Measurements from ENCODE around the gene ONECUT3.

The ONECUT3 gene

GRCh38 chr19:1736927-1737326 lies 16.4 kb upstream of the ONECUT3 start:
- Histone ChIP-seq H3K4me1 (ENCODE audit: control insufficient read depth in 1 of 2, insufficient read depth in 2 of 2, low read length in 2 of 2) (no peaks in the 10 kb centered on the region), H3K27me3 (ENCODE audit: control insufficient read depth in 1 of 2, insufficient read depth in 2 of 2, low read length in 2 of 2) (peaks cover 13 to 29% of the 10 kb centered on the region in 2 donors)

GRCh38 chr19:1739960-1740629 lies 13.2 kb upstream of the ONECUT3 start:
- H3K27me3 ChIP-seq (ENCODE audit: control insufficient read depth in 1 of 2, insufficient read depth in 2 of 2, low read length in 2 of 2) = peaks cover 7 to 14% of the 10 kb centered on the region in 2 donors

More at GRCh38 chr19:1736927-1737326, 16.4 kb upstream of the ONECUT3 start:
- no peaks in the 10 kb centered on the region for H3K9me3 ChIP-seq (ENCODE audit: control insufficient read depth in 1 of 2, low read length in 2 of 2)
- no peak overlapping the region for H3K9ac ChIP-seq (ENCODE audit: low read depth in 1 of 2, low read length in 2 of 2)
- H3K27ac ChIP-seq (ENCODE audit: low read depth, low read length) = no peak overlapping the region
- no peak overlapping the region for H3K4me3 ChIP-seq (ENCODE audit: low read depth in 1 of 2, low read length in 2 of 2)
- no peaks in the 10 kb centered on the region for H3K36me3 ChIP-seq (ENCODE audit: control insufficient read depth in 1 of 2, insufficient read depth in 2 of 2, low read length in 2 of 2)

GRCh38 chr19:1742989-1743696 lies 10.2 kb upstream of the ONECUT3 start:
- Histone ChIP-seq H3K9me3 (ENCODE audit: control insufficient read depth in 1 of 2, low read length in 2 of 2) (no peaks in the 10 kb centered on the region), H3K27me3 (ENCODE audit: control insufficient read depth in 1 of 2, insufficient read depth in 2 of 2, low read length in 2 of 2) (peaks cover 28 to 30% of the 10 kb centered on the region in 2 donors)

More at GRCh38 chr19:1739960-1740629, 13.2 kb upstream of the ONECUT3 start:
- H3K4me1 ChIP-seq (ENCODE audit: control insufficient read depth in 1 of 2, insufficient read depth in 2 of 2, low read length in 2 of 2) = peaks cover 0 to 5% of the 10 kb centered on the region in 2 donors
- H3K9ac ChIP-seq (ENCODE audit: low read depth in 1 of 2, low read length in 2 of 2) = no peak overlapping the region
- no peak overlapping the region for H3K4me3 ChIP-seq (ENCODE audit: low read depth in 1 of 2, low read length in 2 of 2)
- H3K9me3 ChIP-seq (ENCODE audit: control insufficient read depth in 1 of 2, low read length in 2 of 2) = no peaks in the 10 kb centered on the region
- no peak overlapping the region for H3K27ac ChIP-seq (ENCODE audit: low read depth, low read length)
- H3K36me3 ChIP-seq (ENCODE audit: control insufficient read depth in 1 of 2, insufficient read depth in 2 of 2, low read length in 2 of 2) = no peaks in the 10 kb centered on the region

GRCh38 chr19:1744133-1744665 lies 9.1 kb upstream of the ONECUT3 start:
- no peak overlapping the region for H3K9ac ChIP-seq (ENCODE audit: low read depth in 1 of 2, low read length in 2 of 2)
- H3K9me3 ChIP-seq (ENCODE audit: control insufficient read depth in 1 of 2, low read length in 2 of 2) = no peaks in the 10 kb centered on the region
- peaks cover 9 to 18% of the 10 kb centered on the region in 2 donors for H3K4me1 ChIP-seq (ENCODE audit: control insufficient read depth in 1 of 2, insufficient read depth in 2 of 2, low read length in 2 of 2)
- H3K27me3 ChIP-seq (ENCODE audit: control insufficient read depth in 1 of 2, insufficient read depth in 2 of 2, low read length in 2 of 2) = peaks cover 37 to 39% of the 10 kb centered on the region in 2 donors
- no peak overlapping the region for H3K27ac ChIP-seq (ENCODE audit: low read depth, low read length)
- no peak overlapping the region for H3K4me3 ChIP-seq (ENCODE audit: low read depth in 1 of 2, low read length in 2 of 2)
- no peaks in the 10 kb centered on the region for H3K36me3 ChIP-seq (ENCODE audit: control insufficient read depth in 1 of 2, insufficient read depth in 2 of 2, low read length in 2 of 2)

More at GRCh38 chr19:1742989-1743696, 10.2 kb upstream of the ONECUT3 start:
- no peaks in the 10 kb centered on the region for H3K36me3 ChIP-seq (ENCODE audit: control insufficient read depth in 1 of 2, insufficient read depth in 2 of 2, low read length in 2 of 2)
- H3K4me3 ChIP-seq (ENCODE audit: low read depth in 1 of 2, low read length in 2 of 2) = no peak overlapping the region
- H3K9ac ChIP-seq (ENCODE audit: low read depth in 1 of 2, low read length in 2 of 2) = no peak overlapping the region
- peaks cover 9 to 10% of the 10 kb centered on the region in 2 donors for H3K4me1 ChIP-seq (ENCODE audit: control insufficient read depth in 1 of 2, insufficient read depth in 2 of 2, low read length in 2 of 2)
- H3K27ac ChIP-seq (ENCODE audit: low read depth, low read length) = no peak overlapping the region

- Histone ChIP-seq H3K4me1 (ENCODE audit: control insufficient read depth in 1 of 2, insufficient read depth in 2 of 2, low read length in 2 of 2) (peaks cover 9 to 19% of the 10 kb centered on the region in 2 donors), H3K36me3 (ENCODE audit: control insufficient read depth in 1 of 2, insufficient read depth in 2 of 2, low read length in 2 of 2) (no peaks in the 10 kb centered on the region), H3K27me3 (ENCODE audit: control insufficient read depth in 1 of 2, insufficient read depth in 2 of 2, low read length in 2 of 2) (peaks cover 43 to 46% of the 10 kb centered on the region in 2 donors), H3K9ac (ENCODE audit: low read depth in 1 of 2, low read length in 2 of 2) (no peak overlapping the region), H3K4me3 (ENCODE audit: low read depth in 1 of 2, low read length in 2 of 2) (no peak overlapping the region), H3K9me3 (ENCODE audit: control insufficient read depth in 1 of 2, low read length in 2 of 2) (no peaks in the 10 kb centered on the region), H3K27ac (ENCODE audit: low read depth, low read length) (no peak overlapping the region)
Measured at GRCh38 chr19:1744822-1745563, 8.3 kb upstream of the ONECUT3 start.

GRCh38 chr19:1745589-1746031 lies 7.7 kb upstream of the ONECUT3 start:
- Histone ChIP-seq H3K4me1 (ENCODE audit: control insufficient read depth in 1 of 2, insufficient read depth in 2 of 2, low read length in 2 of 2) (peaks cover 9 to 19% of the 10 kb centered on the region in 2 donors), H3K27me3 (ENCODE audit: control insufficient read depth in 1 of 2, insufficient read depth in 2 of 2, low read length in 2 of 2) (peaks cover 49 to 52% of the 10 kb centered on the region in 2 donors), H3K4me3 (ENCODE audit: low read depth in 1 of 2, low read length in 2 of 2) (no peak overlapping the region), H3K9ac (ENCODE audit: low read depth in 1 of 2, low read length in 2 of 2) (no peak overlapping the region), H3K27ac (ENCODE audit: low read depth, low read length) (no peak overlapping the region), H3K36me3 (ENCODE audit: control insufficient read depth in 1 of 2, insufficient read depth in 2 of 2, low read length in 2 of 2) (no peaks in the 10 kb centered on the region), H3K9me3 (ENCODE audit: control insufficient read depth in 1 of 2, low read length in 2 of 2) (no peaks in the 10 kb centered on the region)

GRCh38 chr19:1746401-1747284 lies 6.7 kb upstream of the ONECUT3 start:
- H3K36me3 ChIP-seq (ENCODE audit: control insufficient read depth in 1 of 2, insufficient read depth in 2 of 2, low read length in 2 of 2) = no peaks in the 10 kb centered on the region
- peak overlapping the region in 1 of 2 donors; percentile 29 for H3K4me3 ChIP-seq (ENCODE audit: low read depth in 1 of 2, low read length in 2 of 2)
- H3K4me1 ChIP-seq (ENCODE audit: control insufficient read depth in 1 of 2, insufficient read depth in 2 of 2, low read length in 2 of 2) = peaks cover 9 to 19% of the 10 kb centered on the region in 2 donors
- no peak overlapping the region for H3K9ac ChIP-seq (ENCODE audit: low read depth in 1 of 2, low read length in 2 of 2)
- H3K27ac ChIP-seq (ENCODE audit: low read depth, low read length) = no peak overlapping the region
- H3K27me3 ChIP-seq (ENCODE audit: control insufficient read depth in 1 of 2, insufficient read depth in 2 of 2, low read length in 2 of 2) = peaks cover 59 to 63% of the 10 kb centered on the region in 2 donors
- H3K9me3 ChIP-seq (ENCODE audit: control insufficient read depth in 1 of 2, low read length in 2 of 2) = no peaks in the 10 kb centered on the region

- no peaks in the 10 kb centered on the region for H3K36me3 ChIP-seq (ENCODE audit: control insufficient read depth in 1 of 2, insufficient read depth in 2 of 2, low read length in 2 of 2)
- H3K27me3 ChIP-seq (ENCODE audit: control insufficient read depth in 1 of 2, insufficient read depth in 2 of 2, low read length in 2 of 2) = peaks cover 68 to 71% of the 10 kb centered on the region in 2 donors
- no peaks in the 10 kb centered on the region for H3K9me3 ChIP-seq (ENCODE audit: control insufficient read depth in 1 of 2, low read length in 2 of 2)
- H3K4me1 ChIP-seq (ENCODE audit: control insufficient read depth in 1 of 2, insufficient read depth in 2 of 2, low read length in 2 of 2) = peaks cover 9 to 19% of the 10 kb centered on the region in 2 donors
- H3K27ac ChIP-seq (ENCODE audit: low read depth, low read length) = no peak overlapping the region
- H3K4me3 ChIP-seq (ENCODE audit: low read depth in 1 of 2, low read length in 2 of 2) = peak overlapping the region in 1 of 2 donors; percentile 52
- no peak overlapping the region for H3K9ac ChIP-seq (ENCODE audit: low read depth in 1 of 2, low read length in 2 of 2)
Measured at GRCh38 chr19:1747285-1748114, 5.8 kb upstream of the ONECUT3 start.

All from duodenal mucosa (tissue), 2 donors.